ENCODE data around the gene ARID3A.

Gene ARID3A

DNA sequence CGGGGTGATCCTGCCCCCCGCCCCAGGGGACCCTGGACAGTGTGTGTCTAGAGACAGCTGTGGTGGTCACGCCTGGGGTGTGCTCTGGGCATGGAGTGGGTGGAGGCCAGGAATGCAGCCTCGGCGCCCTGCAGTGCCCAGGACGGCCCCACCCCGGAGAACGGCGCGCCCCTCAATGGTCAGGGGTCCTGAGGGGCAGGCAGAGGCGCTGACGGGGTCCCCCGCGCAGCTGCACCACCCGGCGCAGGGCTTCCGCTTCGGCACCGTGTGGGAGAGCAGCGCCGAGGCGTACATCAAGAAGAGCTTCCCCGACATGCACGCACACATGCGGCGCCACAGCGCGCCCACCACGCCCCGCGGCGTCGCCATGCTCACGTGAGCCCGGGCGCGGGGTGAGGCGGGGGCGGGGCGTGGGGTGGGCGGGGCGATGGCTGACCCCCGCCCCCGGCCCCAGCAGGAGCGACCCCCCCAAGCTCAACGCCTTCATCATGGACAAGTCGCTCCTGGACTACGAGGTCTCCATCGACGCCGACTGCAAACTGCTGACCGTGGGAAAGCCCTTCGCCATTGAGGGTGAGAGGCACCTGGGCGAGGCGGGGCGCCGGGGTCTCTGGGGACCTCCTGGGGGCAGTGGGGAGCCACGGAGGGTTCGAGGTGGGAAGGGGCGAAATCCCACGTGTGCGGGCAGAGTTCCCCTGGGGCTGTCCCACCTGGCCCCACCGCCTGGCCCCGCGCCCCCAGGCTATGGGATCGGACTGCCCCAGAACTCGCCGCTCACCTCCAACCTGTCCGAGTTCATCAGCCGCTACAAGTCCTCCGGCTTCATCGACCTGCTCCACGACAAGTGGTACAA lies 81.8 kb downstream of the ARID3A start:
- no peak for DNase-seq (ENCODE audit: low spot score)

DNA sequence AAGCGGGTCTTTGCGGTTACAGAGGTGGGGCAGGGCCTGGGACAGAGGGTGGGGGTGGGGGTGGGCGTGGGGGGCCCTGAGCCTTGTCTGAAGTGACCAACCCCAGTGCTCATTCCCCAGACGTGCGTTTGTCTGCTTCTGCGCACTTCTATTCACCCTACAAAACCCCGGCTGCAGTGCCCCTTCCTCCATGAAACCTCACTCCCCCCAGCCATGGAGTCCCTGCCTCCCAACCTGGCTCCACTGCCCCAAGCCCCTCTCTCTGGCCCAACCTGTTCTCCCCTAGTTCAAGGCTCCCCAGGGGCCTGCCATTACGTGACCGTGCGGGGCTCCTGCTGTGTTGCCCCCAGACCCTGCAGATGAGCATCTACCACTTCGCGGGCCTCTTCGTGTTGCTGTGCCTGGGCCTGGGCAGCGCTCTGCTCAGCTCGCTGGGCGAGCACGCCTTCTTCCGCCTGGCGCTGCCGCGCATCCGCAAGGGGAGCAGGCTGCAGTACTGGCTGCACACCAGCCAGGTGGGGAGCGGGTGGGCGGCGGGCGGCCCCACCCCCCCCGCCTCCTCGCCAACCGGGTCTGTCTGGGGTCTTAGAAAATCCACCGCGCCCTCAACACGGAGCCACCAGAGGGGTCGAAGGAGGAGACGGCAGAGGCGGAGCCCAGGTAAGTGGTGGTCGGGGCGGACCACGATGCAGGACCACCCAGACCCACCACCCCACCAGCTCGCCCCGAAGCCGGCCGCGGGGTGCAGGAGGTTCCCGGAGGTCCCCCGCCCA lies 82.6 kb downstream of the ARID3A start:
- DNase-seq (ENCODE audit: low spot score): no peak

DNA sequence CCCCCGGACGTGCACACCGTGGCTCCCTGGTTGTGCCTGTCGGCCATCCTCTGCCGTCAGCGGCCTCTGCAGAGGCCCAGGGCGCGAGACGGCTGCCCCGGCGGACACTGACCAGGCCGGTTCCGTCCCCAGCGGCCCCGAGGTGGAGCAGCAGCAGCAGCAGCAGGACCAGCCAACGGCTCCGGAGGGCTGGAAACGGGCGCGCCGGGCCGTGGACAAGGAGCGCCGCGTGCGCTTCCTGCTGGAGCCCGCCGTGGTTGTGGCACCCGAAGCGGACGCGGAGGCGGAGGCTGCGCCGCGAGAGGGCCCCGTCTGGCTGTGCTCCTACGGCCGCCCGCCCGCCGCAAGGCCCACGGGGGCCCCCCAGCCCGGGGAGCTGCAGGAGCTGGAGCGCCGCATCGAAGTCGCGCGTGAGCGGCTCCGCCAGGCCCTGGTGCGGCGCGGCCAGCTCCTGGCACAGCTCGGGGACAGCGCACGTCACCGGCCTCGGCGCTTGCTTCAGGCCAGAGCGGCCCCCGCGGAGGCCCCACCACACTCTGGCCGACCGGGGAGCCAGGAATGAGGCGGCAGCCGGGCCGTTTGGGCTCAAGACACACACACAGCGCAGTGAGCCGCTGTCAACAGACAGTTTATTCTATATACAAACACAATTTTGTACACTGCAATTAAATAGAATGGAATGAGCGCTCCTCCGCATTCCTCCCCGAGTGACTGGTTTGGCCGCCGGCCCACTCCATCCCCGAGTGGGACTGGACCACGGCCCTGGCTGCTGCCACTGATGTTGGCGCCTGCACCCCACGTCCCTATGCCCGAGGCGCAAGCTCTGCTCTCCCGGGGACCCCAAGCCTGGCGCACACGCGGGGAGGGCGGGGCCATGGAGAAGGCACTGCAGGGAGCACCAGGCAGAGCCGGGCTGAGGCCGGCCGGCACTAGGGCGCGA lies 83.5 kb downstream of the ARID3A start:
- DNase-seq (ENCODE audit: low spot score): no peak

DNA sequence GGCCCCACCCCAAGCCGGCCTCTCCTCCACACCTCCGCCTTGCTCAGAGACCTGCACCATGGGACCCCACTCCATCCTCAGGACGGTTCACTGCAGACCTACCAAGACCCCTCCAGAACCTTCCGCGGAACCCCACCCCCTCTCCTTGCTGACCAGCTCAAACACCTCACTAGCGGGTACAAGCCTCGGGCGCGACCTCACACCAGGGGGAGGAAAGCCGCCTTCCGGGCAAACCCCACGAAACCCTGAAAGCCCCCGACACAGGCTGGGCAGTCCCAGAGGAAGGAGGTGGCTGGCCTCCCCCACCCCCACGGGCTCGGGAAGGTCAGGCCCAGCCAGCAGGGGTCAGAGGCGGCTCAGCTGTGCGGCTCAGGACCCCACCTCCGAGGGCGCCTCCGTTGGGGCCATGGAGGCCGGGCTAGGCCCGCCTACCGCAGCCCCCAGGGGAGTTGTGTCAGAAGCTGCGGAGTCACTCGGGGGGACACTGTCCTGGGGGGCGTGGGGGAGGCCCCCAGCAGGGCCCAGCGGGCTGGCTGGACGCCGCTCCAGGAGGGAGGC lies 84.2 kb downstream of the ARID3A start:
- no peak for DNase-seq (ENCODE audit: low spot score)

DNA sequence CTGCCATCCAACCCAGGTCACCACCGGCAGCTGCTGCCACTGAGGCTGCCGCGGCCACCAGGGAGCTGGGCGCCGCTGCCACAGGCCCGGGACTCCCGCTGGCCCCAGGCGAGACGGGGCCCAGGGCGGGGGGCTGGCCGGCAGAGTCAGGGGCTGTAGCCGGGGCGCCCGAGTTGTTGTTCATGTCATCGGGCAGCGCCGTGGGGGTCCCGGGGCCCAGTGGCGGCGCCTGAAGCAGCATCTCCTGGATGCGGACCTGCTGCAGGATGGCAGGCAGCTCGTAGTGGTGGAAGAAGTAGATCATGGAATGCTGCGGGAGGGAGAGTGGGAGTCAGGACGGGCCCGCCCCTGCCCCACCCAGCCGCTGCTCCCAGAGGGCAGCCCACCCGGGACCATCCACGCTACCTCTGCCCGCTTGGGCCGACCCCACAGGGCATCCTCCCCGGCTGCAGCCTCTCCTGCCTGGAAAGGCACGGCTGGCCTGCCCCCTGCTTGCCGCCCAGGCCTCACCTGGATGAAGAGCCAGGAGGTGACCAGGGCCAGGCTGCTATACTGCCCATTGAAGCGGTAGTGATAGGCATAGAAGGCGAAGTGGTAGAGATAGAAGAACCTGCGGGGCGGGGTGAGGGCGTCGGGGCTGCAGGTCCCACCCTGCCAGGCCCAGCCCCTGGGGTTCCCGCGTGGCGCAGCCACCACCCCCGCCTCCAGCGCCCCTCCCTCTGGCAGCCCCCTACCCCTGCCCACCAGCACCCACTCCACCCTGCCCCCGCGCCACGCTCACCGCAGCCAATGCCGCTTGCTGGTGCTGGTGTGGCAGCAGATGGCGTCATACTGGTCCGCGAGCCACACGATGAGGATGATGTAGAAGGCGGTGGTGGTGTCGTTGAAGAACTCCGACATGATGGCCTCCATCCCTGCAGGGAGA lies 85.0 kb downstream of the ARID3A start:
- no peak for DNase-seq (ENCODE audit: low spot score)

DNA sequence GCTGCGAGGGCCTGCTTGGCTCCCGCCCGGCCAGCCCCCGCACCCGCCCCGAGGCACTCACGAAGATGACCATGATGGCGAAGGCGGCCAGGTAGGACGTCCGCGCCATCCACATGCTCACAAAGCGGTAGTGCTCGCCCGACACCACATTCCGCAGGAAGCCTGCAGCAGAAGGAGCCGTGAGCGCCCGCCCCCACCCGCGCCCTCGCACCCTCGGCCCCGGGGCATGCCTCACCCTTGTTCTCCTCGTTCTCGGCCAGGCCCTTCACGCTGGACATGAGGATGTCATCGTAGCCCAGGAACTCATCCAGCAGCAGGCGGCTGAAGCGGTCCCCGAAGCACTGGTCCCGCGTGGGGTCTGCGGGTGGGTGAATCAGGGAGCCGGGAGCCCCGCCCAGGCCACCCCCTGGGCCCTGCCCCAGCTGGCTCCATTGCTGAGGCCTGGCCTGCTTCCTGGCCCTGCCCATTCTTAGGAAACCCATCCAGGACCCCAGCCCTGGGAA lies 86.0 kb downstream of the ARID3A start:
- no peak for DNase-seq (ENCODE audit: low spot score)

DNA sequence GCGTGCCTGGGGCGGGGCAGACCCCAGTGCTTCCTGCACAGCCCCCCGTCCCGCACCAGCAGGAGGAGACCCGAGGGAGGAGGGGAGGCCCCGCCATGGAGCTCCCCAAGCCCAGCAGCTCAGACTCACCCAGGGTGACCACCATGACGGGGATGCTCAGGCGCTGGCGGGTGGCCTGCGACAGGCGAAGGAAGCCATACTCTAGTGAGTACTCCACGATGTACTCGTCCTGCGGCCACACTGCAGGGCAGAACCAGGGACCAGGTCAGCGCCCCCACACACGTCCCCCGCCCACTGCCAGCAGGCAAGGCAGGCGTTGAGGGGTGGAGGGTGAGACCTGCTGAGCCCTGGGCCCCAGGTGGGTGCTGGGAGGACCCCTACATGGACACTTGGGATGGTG lies 86.5 kb downstream of the ARID3A start:
- no peak for DNase-seq (ENCODE audit: low spot score)

DNA sequence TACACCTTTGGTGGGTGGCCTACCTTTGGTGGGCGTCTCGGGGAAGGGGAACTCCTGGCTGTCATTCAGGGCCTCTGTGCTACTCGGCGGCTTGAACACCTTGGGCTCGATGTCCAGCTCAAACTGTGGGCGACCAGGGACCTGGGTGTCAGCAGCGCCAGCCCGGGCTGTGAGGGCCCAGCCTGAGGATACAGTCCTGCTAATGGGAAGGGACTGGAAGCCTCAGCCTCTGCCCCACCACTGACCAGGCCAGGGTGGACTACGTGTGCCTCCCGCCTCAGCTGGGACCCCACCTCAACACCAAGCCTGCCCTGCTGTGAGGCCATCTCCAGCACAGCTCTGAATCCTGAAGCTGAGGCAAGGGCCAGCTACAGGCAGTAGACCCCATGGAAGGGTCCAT lies 87.4 kb downstream of the ARID3A start:
- no peak for DNase-seq (ENCODE audit: low spot score)

DNA sequence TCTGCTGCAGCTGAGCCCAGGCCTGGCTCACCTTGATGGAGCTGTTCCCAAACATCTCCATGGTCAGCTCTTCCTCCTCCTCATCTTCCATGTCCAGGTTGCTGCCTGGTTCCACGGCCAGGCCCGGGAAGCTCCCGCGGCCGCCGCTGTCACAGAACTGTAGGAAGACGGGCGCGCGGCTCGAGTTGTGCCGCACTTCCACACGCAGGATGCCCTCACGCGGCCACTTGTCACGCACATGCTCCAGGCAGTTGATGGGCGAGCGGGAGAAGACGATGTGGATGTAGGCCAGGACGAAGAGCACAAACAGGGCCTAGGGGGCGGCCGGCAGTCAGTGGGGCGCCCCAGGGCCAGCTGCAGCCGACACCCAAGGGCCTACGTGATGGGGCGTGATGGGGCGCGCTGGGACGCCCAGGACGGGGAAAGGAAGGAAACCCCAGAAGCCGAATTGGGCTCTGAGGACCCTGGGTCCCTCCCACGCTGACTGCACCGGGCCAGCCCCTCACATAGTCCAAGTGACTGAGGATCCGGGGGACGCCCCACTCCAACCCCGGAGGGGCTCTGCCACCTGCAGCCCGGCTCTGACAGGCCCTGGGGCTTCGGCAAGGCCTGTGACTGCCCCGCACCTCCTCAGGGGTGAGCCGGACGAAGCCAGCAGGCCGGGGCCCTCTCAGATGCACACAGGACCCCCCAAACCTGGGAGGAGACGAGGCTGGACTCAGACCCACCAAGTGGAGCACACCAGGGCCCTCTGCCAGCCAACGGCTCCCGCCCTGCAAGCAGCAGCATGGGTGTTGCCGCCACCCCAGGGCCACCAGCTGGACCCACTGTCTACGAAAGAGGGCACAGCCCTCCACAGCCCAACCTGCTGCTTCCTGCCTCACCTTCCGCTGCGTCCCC lies 88.6 kb downstream of the ARID3A start:
- no peak for DNase-seq (ENCODE audit: low spot score)

DNA sequence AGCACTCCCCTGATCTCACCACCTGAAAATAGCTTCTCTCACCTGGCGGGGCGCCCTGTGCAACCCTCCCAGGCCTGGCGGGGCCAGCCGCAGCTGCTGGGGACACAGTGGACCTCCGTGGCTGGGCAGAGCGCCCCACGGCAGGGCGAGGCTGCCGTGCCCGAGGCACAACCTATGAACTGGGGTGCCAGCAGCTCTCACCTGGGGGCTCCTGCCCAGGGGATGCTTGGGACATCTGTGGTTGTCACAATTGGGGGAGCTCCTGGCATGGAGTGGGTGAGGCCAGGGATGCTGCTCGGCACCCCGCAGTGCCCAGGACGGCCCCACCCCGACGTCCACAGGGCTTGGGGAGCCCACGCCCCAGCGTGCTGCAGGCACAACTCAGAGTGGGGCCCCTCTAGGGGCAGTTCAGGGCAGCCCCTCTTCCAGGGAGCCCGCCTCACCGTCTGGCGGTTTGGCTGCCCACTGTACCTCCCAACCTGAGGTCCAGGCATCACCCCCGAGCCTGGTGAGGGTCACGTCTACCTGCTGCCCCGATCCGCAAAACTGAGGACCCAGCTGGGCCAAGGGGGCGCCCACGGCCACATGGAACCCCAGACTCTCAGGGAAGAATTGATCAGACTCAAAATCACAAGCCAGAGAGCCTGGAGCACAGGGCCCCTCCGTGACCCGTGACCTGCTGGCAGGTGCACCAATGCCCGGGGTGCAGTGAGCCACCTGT lies 89.4 kb downstream of the ARID3A start:
- no peak for DNase-seq (ENCODE audit: low spot score)

DNA sequence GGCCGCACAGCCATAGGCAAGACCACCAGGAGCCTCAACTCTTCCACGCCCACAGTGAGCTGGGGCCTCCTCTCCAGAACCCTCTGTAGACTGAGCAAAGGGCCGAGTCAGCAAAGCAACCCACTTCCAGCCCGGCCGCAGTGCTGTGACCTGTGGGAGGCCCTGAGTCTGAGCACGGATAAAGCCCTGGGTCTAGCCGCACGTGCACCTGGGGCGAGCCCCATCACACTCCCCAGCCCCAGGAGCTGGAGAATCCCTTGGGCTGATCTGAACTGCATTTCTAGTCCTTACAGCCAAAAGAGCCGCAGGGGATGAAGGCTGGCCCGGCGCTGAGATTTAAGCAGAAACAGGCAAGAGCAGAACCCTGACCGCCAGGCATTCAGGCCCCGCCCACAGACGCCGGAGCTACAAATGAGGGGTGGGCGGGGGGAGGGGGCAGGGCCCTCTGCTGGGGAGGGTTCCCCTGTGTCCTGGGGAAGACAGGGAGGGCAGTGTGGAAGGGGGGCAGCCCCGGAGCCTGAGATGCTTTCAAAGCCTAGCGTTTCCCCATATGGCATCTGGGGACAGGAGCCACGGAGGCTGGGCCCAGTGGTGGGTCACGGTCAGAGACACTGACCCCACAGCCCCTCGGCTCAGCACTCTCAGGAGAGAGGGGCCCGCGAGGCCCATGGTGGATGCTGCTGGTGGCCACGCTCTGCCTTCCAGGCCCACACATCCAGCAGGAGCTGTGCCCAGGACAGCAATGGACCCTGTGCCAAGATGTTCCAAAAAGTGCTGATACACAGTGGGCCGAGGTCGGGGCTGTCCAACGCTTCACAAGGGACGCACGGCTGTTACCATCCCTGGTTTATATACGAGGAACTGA lies 90.2 kb downstream of the ARID3A start:
- no peak for DNase-seq (ENCODE audit: low spot score)

DNA sequence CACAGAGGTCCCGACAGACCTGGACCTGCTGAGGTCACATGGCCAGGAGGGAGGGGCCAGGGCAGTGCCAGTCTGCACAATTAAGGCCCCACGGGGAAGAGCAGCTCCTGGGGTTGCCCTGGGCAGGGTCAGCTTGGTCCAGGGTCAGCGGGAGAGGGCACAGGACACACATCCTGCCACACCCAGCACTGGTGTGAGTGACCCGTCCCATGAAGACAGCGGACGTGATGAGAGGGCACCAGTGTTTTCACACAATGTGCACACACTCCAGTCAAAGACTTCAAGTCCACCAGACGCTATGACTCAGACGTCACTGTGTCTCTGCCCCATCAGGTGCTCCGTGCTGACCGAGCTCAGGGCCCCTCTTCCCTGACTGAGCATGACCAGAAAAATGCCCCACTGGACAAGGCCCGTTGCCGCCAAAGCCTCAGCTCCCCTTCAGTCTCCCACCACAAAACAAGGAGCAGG lies 90.8 kb downstream of the ARID3A start:
- no peak for DNase-seq (ENCODE audit: low spot score)

DNA sequence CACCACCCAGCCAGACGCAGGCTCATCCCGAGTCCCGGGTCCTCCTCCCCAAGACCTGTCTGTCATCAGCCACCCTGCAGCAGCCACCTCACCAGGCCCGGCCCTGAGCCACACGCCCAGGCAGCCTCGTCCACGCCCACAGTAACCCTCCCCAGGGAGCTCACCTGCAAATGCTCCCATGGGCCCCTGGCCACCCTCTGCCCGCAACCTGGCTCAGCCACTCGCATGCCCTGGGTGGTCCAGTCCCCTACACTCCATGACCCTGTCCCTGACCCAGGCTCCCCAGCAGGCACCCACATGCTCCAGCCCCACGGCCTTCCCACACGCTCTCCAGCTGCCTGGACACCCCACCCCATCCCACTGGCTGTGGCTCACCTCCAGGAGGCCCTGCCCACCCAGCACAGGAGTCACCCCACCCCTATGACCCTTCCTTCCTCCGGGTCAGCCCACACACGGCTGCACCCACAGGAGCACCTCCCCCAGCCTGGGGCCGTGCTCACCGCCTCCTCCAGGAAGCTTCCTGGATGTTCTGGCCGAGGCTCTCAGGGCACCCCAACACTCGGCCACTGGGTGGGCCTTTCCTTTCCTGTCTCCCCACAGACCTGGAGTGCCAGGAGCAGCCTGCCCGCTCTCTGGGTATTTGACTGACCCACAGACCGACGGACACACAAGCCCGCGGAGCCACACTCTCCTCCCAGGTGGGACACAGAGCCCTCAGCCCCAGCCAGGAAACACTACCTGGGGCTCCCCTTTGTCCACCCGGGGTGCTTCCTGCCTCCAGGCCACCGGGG lies 91.5 kb downstream of the ARID3A start:
- no peak for DNase-seq (ENCODE audit: low spot score)

DNA sequence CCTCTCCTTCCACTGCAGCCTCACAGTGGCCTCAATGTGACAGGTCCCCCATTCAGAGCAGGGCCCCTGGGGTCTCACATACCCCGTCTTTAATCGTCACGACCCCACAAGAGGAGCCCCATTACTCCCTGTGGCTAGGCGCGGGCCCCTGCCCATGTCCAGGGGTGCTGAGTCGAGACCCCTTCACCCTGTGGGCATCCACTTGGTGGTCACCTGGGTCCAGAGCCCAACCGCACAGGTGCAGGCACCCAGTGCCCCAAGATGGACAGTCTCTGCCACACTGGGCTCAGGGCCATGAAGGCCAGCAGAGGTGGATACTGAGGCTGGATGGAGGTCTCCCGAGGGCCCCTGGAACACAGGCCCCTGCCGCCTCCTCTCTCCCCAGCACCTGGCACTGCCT lies 92.1 kb downstream of the ARID3A start:
- DNase-seq (ENCODE audit: low spot score): no peak

DNA sequence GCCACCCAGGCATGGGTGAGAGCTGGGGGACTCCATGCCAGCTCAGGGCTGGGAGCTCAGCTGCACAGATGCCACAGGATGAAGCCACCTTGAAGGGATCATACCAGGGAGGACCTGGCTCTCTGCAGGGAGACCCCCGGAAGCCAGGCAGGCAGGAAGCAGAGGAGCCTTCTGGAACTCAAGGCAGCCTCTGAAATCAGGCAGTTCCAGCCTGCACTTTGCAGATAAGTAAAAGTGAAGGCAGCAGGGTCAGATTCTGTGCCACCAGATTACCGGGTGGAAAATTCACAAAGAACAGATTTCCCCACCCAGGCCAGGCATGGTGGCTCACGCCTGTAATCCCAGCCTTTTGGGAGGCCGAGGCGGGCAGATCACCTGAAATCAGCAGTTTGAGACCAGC lies 92.6 kb downstream of the ARID3A start:
- no peak for DNase-seq (ENCODE audit: low spot score)

DNA sequence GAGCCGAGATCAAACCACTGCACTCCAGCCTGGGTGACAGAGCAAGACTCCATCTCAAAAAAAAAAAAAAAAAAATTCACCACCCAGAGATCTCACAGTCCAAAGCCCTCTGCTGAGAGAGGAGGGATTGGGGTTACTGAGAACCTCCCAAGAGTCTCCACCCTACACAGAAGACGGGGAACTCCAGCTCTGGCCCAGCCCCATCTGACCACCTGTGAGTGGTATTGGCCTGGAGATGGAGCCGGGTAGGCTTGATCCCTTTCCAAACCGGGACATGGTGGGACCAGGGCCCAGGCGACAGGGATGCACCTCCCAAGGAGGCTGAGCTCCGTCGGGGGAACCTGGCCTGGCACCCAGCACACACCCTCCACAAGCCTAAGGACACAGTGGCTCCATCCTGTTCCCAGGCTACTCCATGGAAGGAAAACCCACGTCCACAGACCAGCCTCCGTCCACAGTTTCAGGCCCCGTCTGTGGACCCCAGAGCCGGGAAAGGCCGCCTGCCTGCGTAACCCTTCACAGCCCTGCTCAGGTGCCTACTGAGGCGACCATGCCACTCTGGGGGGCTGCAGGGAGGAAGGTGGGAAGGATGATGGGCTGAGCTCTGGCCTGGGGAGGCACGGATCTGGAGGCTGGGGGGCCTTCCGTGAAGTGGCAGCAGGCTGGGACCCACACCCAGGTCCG lies 93.2 kb downstream of the ARID3A start:
- DNase-seq (ENCODE audit: low spot score): no peak

DNA sequence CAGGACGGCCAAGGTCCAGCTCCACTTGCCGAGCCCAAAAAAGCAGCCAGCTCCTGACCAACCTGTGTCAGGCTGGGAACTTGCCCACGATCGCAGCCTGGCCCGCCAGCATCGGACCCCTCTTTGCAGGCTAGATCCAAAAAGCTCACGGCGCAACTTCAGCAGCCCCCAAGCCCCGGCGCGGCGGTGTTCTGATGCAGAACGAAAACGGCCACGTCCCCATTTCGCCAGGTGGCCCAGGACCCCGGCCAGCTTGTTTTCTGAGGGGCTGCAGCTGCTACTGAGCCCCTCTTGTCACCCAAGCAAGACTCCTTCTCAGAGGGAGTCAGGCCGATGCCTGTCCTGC lies 93.8 kb downstream of the ARID3A start:
- DNase-seq (ENCODE audit: low spot score): no peak

All from pons (tissue), 1 donor.